22Rv1 (cell line): Measurements from ENCODE around the gene UTF1.

Experiments
- CTCF ChIP-seq: fragments of 450-650 bp; IDR thresholded peaks from 2 replicates; pipeline ENCODE4 v1.5.1; 2017; ENCODE audit warnings: mild to moderate bottlenecking
- ZFX ChIP-seq: fragments of 450-650 bp; IDR thresholded peaks from 2 replicates; pipeline ENCODE4 v1.6.1; 2017; ENCODE audit warnings: antibody characterized with exemption, borderline replicate concordance

DNA sequence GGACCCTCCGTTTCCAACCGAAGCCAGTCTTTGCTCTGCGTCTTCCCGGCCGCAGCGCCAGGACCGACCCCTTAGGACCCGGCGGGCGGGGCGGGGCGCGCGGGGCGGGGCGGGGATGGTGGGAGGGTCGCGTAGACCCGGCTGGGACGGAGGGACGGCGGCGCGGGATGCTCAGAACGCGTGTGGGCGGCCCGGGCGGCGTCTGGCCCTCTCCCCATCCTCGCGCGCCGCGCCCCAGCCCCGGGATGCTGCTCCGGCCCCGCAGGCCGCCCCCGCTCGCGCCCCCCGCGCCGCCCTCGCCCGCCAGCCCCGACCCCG lies at the start of gene UTF1:
- TF ChIP-seq CTCF = no peak
- TF ChIP-seq ZFX = no peak
